Trophoblast cell (in vitro differentiated cells and primary cell): ENCODE data around the gene TTLL11.

Experiments
- DNase-seq, 2 donors: peaks; one replicate each; pipeline ENCODE4 v3.0.0-alpha.2; 2016
- H2AFZ ChIP-seq: 2 replicates; pipeline ENCODE4 v1.6.1; 2013; ENCODE audit warnings: low read length, moderate library complexity, mild to moderate bottlenecking; ENCODE audit not compliant: insufficient read depth, poor library complexity
- H2AK5ac ChIP-seq: 2 replicates; pipeline ENCODE4 v1.6.1; 2013; ENCODE audit warnings: mild to moderate bottlenecking, low read length
- H2BK120ac ChIP-seq: 2 replicates; pipeline ENCODE4 v1.6.1; 2013; ENCODE audit warnings: low read length, mild to moderate bottlenecking, moderate library complexity; ENCODE audit not compliant: insufficient read depth, poor library complexity
- H2BK12ac ChIP-seq: 2 replicates; pipeline ENCODE4 v1.6.1; 2013; ENCODE audit warnings: mild to moderate bottlenecking, low read length, moderate library complexity
- H2BK5ac ChIP-seq: 2 replicates; pipeline ENCODE4 v1.6.1; 2013; ENCODE audit warnings: low read length, low read depth, moderate library complexity, mild to moderate bottlenecking; ENCODE audit not compliant: poor library complexity
- H3K14ac ChIP-seq: 2 replicates; pipeline ENCODE4 v1.6.1; 2013; ENCODE audit warnings: mild to moderate bottlenecking, low read length
- H3K18ac ChIP-seq: 2 replicates; pipeline ENCODE4 v1.6.1; 2013; ENCODE audit warnings: mild to moderate bottlenecking, low read length
- H3K23ac ChIP-seq: 2 replicates; pipeline ENCODE4 v1.6.1; 2013; ENCODE audit warnings: low read length
- H3K27ac ChIP-seq: 2 replicates; pipeline ENCODE4 v1.5.1; 2013; ENCODE audit warnings: low read depth, mild to moderate bottlenecking, inconsistent platforms, low read length, moderate library complexity
- H3K27me3 ChIP-seq: 2 replicates; pipeline ENCODE4 v1.6.1; 2013; ENCODE audit warnings: inconsistent platforms, mild to moderate bottlenecking, low read length, moderate library complexity; ENCODE audit not compliant: insufficient read depth
- H3K36me3 ChIP-seq, 2 experiments: 1 replicate in 1 of 2; 2 replicates in 1 of 2; pipeline ENCODE4 v1.6.1; 2013; ENCODE audit warnings: low read length in 2 of 2, mild to moderate bottlenecking in 2 of 2, moderate library complexity in 1 of 2; ENCODE audit not compliant: insufficient read depth in 2 of 2, control insufficient read depth in 1 of 2
- H3K4ac ChIP-seq: 2 replicates; pipeline ENCODE4 v1.6.1; 2013; ENCODE audit warnings: low read depth, mild to moderate bottlenecking, low read length, moderate library complexity
- H3K4me1 ChIP-seq, 2 experiments: 1 replicate in 1 of 2; 2 replicates in 1 of 2; pipeline ENCODE4 v1.6.1; 2013; ENCODE audit warnings: low read length in 2 of 2, mild to moderate bottlenecking in 2 of 2, moderate library complexity in 1 of 2; ENCODE audit not compliant: insufficient read depth in 2 of 2, control insufficient read depth in 1 of 2
- H3K4me2 ChIP-seq: 2 replicates; pipeline ENCODE4 v1.6.1; 2013; ENCODE audit warnings: inconsistent platforms, mild to moderate bottlenecking, low read length, moderate library complexity
- H3K4me3 ChIP-seq: 2 replicates; pipeline ENCODE4 v1.5.1; 2013; ENCODE audit warnings: mild to moderate bottlenecking, low read depth, low read length, inconsistent platforms
- H3K79me1 ChIP-seq: one replicate; pipeline ENCODE4 v1.6.1; 2013; ENCODE audit warnings: low read length
- H3K79me2 ChIP-seq: 2 replicates; pipeline ENCODE4 v1.6.1; 2013; ENCODE audit warnings: low read length, mild to moderate bottlenecking; ENCODE audit not compliant: control insufficient read depth, insufficient read depth, poor library complexity
- H3K9ac ChIP-seq: 2 replicates; pipeline ENCODE4 v1.6.1; 2013; ENCODE audit warnings: mild to moderate bottlenecking, low read length
- H3K9me3 ChIP-seq: 2 replicates; pipeline ENCODE4 v1.6.1; 2013; ENCODE audit warnings: low read depth, mild to moderate bottlenecking, control low read depth, inconsistent platforms, low read length; ENCODE audit not compliant: insufficient read depth
- H4K12ac ChIP-seq: 2 replicates; pipeline ENCODE4 v1.6.1; 2013; ENCODE audit warnings: low read depth, mild to moderate bottlenecking, low read length, moderate library complexity
- H4K8ac ChIP-seq: 2 replicates; pipeline ENCODE4 v1.6.1; 2013; ENCODE audit warnings: low read depth, mild to moderate bottlenecking, low read length, moderate library complexity
- H4K91ac ChIP-seq: one replicate; pipeline ENCODE4 v1.6.1; 2013; ENCODE audit warnings: low read depth, mild to moderate bottlenecking, low read length, moderate library complexity
- WGBS: extraction: QIAGEN DNeasy Blood & Tissue Kit; methylation state at CpG from one replicate; pipeline ENCODE4 v1.1.7; 2013; ENCODE audit warnings: missing lambda C conversion rate; ENCODE audit not compliant: insufficient read length, insufficient coverage; ENCODE audit errors: extremely low coverage; 5-methylcytosine and 5-hydroxymethylcytosine counted together

The TTLL11 gene

GRCh38 chr9:121823451-121824169 lies 269.5 kb downstream of the TTLL11 start:
- Histone ChIP-seq H3K23ac (no peak overlapping the region), H3K9me3 (no peaks in the 10 kb centered on the region), H3K4me2 (no peak overlapping the region), H3K27ac (no peak overlapping the region), H3K27me3 (no peaks in the 10 kb centered on the region), H3K4me1 (no peaks in the 10 kb centered on the region), H2AK5ac (no peak overlapping the region), H3K4me3 (no peak overlapping the region), H3K36me3 (no peaks in the 10 kb centered on the region), H4K8ac (no peak overlapping the region), H2AFZ (no peak overlapping the region), H2BK120ac (no peak overlapping the region), H4K91ac (no peak overlapping the region), H3K79me2 (no peaks in the 10 kb centered on the region), H4K12ac (no peak overlapping the region), H2BK12ac (no peak overlapping the region), H3K14ac (no peak overlapping the region), H3K18ac (no peak overlapping the region), H2BK5ac (no peak overlapping the region), H3K9ac (no peak overlapping the region), H3K79me1 (no peaks in the 10 kb centered on the region), H3K4ac (no peak overlapping the region)
- peak; percentile 56 to 87 for DNase-seq
- no CpG with 5 or more reads among the region's 13 CpGs for WGBS

DNA sequence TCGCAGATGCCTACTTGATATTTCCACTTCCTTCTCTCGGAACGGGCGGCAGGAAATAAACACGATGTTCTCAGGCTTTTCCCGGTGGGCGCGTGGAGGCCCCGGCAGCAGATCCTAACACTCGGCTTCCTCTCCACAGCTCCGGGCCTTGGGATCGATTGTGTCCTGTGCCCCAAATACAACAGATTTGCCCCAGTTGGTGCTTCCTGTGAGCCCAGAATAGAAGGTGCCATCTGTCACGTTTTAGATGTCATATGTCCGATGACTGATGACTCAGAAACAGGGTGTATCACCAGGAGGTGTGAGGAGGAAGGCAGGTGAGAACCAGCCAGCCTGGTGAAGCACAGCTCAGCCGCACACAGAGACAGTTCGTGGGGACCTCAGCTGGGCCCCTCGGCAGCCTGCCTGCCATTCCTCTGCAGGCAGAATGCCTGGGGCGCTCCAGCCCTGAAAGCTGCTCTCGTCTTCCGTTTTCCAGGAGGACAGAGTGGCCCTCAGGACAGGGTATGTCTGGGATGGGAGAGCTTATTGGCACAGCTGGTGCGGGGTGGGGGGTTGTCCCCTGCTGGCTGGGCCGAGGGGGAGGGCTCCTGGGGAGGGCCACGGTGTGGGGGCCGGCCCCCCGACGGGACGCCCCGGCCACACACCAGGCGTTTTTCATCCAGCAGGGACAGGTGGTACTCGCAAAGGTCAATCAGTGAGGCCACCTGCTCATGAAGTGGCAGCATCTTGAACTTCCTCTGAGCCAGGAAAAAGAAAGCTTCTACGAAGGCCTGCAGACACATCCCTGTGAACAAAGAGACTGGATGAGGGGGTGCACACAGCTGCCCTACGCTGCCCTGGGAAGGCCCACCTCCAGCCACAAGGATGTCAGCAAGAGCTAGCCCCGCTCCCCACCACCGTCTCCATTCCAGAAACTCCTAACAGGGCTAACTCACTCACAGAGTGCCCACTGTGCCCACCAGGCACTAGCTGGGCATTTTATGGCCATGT lies 270.7 kb downstream of the TTLL11 start:
- Histone ChIP-seq H3K14ac (no peak overlapping the region), H2BK5ac (no peak overlapping the region), H2BK12ac (no peak overlapping the region), H2AK5ac (no peak overlapping the region), H2AFZ (no peak overlapping the region), H3K9me3 (no peaks in the 10 kb centered on the region), H3K9ac (no peak overlapping the region), H2BK120ac (no peak overlapping the region), H3K79me1 (no peaks in the 10 kb centered on the region), H3K23ac (no peak overlapping the region), H3K18ac (no peak overlapping the region), H4K91ac (no peak overlapping the region), H3K36me3 (no peaks in the 10 kb centered on the region), H3K79me2 (no peaks in the 10 kb centered on the region), H4K12ac (no peak overlapping the region), H3K4me2 (no peak overlapping the region), H3K4ac (no peak overlapping the region), H3K4me1 (no peaks in the 10 kb centered on the region), H3K4me3 (no peak overlapping the region), H3K27me3 (no peaks in the 10 kb centered on the region), H3K27ac (no peak overlapping the region), H4K8ac (no peak overlapping the region)
- no CpG with 5 or more reads among the region's 34 CpGs for WGBS
- peak; percentile 12 to 54 for DNase-seq

DNA sequence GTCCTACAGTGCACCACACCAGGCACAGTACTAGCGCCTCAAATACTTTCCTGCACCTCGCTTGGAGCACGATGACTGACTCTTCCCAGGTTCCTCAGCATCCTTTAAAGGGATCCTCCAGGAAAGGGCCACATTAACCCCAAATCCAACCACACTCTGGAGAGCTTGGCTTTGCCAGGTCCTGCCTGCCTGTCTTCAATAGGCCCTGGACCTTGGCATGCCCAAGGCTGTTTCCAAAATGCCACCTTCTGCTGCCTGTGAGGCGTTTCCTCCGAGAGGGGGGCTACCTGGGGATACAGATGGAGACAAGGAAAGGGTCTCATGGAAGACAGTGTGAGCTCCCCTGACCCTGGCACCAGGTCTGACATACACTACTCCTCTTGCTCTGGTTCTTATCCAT lies 271.8 kb downstream of the TTLL11 start:
- no peaks in the 10 kb centered on the region for H3K27me3 ChIP-seq
- H4K8ac ChIP-seq: no peak overlapping the region
- no peak overlapping the region for H3K4me3 ChIP-seq
- H2BK5ac ChIP-seq: no peak overlapping the region
- no peaks in the 10 kb centered on the region for H3K79me1 ChIP-seq
- no peak for DNase-seq
- no peak overlapping the region for H4K12ac ChIP-seq
- H3K27ac ChIP-seq: no peak overlapping the region
- no peaks in the 10 kb centered on the region for H3K79me2 ChIP-seq
- WGBS: no CpG with 5 or more reads among the region's 5 CpGs
- H3K23ac ChIP-seq: no peak overlapping the region
- no peak overlapping the region for H2BK120ac ChIP-seq
- no peak overlapping the region for H4K91ac ChIP-seq
- no peak overlapping the region for H3K18ac ChIP-seq
- H3K4ac ChIP-seq: no peak overlapping the region
- no peak overlapping the region for H2AK5ac ChIP-seq
- H3K9ac ChIP-seq: no peak overlapping the region
- no peaks in the 10 kb centered on the region for H3K4me1 ChIP-seq
- H3K9me3 ChIP-seq: peaks cover 2% of the 10 kb centered on the region
- H2AFZ ChIP-seq: no peak overlapping the region
- no peak overlapping the region for H3K4me2 ChIP-seq
- H3K36me3 ChIP-seq: no peaks in the 10 kb centered on the region
- no peak overlapping the region for H2BK12ac ChIP-seq
- no peak overlapping the region for H3K14ac ChIP-seq

DNA sequence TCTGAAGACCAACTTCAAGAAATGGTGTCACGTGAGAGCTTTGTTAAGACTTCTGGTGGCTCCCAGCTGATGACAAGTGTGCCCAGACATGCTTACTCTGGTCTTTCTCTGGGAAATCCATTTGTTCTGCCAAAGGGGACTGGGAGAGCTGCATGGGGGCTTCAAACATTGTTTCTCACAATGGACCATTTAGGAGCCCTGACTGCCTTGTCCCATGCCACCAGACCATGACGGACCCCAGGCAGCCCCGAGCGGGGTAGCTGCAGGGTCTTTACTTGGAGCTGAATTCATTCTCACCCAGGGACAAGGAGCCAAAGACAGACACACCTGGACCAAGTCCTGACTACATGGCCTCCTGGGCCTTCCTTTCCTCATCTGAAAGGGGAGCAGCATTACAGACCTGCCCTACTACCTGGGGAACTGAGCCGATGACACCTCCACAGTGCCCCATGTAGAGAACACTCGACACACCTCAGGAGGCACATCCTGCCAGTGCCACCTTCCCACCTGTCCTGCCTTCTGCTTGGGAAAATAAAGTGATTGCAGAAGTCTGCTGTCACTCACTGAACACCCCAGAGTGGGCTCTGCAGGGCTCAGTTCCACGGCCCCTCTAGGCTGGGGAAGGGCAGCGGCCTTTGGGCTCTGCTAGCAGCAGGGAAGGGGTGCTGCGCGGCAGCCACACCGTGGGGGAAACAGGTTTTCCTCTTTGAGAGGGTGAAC lies 272.7 kb downstream of the TTLL11 start:
- no peak overlapping the region for H2BK5ac ChIP-seq

More for the DNA sequence above, 272.7 kb downstream of the TTLL11 start:
- no peak overlapping the region for H4K91ac ChIP-seq
- no peak overlapping the region for H2AK5ac ChIP-seq
- H3K27me3 ChIP-seq: no peaks in the 10 kb centered on the region
- H4K8ac ChIP-seq: no peak overlapping the region
- no peak overlapping the region for H3K9ac ChIP-seq
- H3K79me1 ChIP-seq: no peaks in the 10 kb centered on the region
- no peaks in the 10 kb centered on the region for H3K36me3 ChIP-seq
- no peak overlapping the region for H3K4me2 ChIP-seq
- H2BK120ac ChIP-seq: no peak overlapping the region
- H3K79me2 ChIP-seq: no peaks in the 10 kb centered on the region
- no peak overlapping the region for H3K23ac ChIP-seq
- no CpG with 5 or more reads among the region's 11 CpGs for WGBS
- H4K12ac ChIP-seq: no peak overlapping the region
- H3K4me1 ChIP-seq: no peaks in the 10 kb centered on the region
- no peak overlapping the region for H3K4me3 ChIP-seq
- no peak overlapping the region for H3K14ac ChIP-seq
- H3K18ac ChIP-seq: no peak overlapping the region
- no peak overlapping the region for H3K4ac ChIP-seq
- H3K27ac ChIP-seq: no peak overlapping the region
- no peak overlapping the region for H2AFZ ChIP-seq
- peaks cover 2% of the 10 kb centered on the region for H3K9me3 ChIP-seq
- no peak overlapping the region for H2BK12ac ChIP-seq
- DNase-seq: no peak
